Fibroblast of pulmonary artery (primary cell): ENCODE data around the gene BBS12.

Experiments
- DNase-seq: peaks from one replicate; pipeline ENCODE4 v3.0.0-alpha.2; 2010; ENCODE audit warnings: low read depth
- H3K4me3 ChIP-seq: replicated peaks from 2 replicates; pipeline ENCODE4 v1.5.1; 2011; ENCODE audit warnings: low read depth, mild to moderate bottlenecking, control low read depth, low read length, moderate library complexity
- CTCF ChIP-seq: IDR thresholded peaks from 2 replicates; pipeline ENCODE4 v1.5.1; 2011; ENCODE audit warnings: mild to moderate bottlenecking, control low read depth, low read length, inconsistent platforms; ENCODE audit errors: missing control alignments

Gene BBS12

GRCh38 chr4:122771724-122772123 is 39.2 kb downstream of the BBS12 start:
- H3K4me3 ChIP-seq = no peak overlapping the region
- no peak for TF ChIP-seq CTCF
- no peak for DNase-seq

- TF ChIP-seq CTCF = no peak
- no peak overlapping the region for H3K4me3 ChIP-seq
- DNase-seq = peak; percentile 58
Observed at GRCh38 chr4:122772311-122772710, 39.8 kb downstream of the BBS12 start.

- no peak overlapping the region for H3K4me3 ChIP-seq
- DNase-seq = no peak
- no peak for TF ChIP-seq CTCF
Observed at GRCh38 chr4:122772986-122773385, 40.5 kb downstream of the BBS12 start.

- no peak for DNase-seq
- H3K4me3 ChIP-seq = no peak overlapping the region
- no peak for TF ChIP-seq CTCF
Observed at GRCh38 chr4:122775039-122775438, 42.5 kb downstream of the BBS12 start.

- no peak for DNase-seq
- H3K4me3 ChIP-seq = no peak overlapping the region
- TF ChIP-seq CTCF = no peak
Observed at GRCh38 chr4:122775987-122776836, 43.7 kb downstream of the BBS12 start.

- no peak for TF ChIP-seq CTCF
- no peak overlapping the region for H3K4me3 ChIP-seq
- peak; percentile 49 for DNase-seq
Observed at GRCh38 chr4:122776916-122777315, 44.4 kb downstream of the BBS12 start.
